ENCODE results near the gene C10orf105. TPM values are rescaled to one million over a fixed set of nuclear protein-coding genes. Genes with fewer than 3 reads are reported as not detected.

Gene C10orf105
- total and polyA plus RNA-seq, 2 of the 8 experiments (the other 6 are each of a cell fraction or from before 2014, with no cell fraction given): 0.71 to 0.73 TPM

- no peak overlapping the region for H2BK20ac ChIP-seq (ENCODE audit: low read length)
- H3K4ac ChIP-seq (replicated peaks; ENCODE audit: insufficient read length, low read depth, low read length): no peak overlapping the region
- no peaks in the 10 kb centered on the region for H4K20me1 ChIP-seq (replicated peaks in 1 of 2; ENCODE audit: control insufficient read depth in 1 of 2, insufficient read depth in 2 of 2, low read length in 2 of 2)
- POLR2A ChIA-PET (ENCODE audit: partially characterized antibody): no interaction called here
- no peaks in the 10 kb centered on the region for H3K23me2 ChIP-seq (ENCODE audit: low read depth, low read length)
- H2BK120ac ChIP-seq (replicated peaks; ENCODE audit: low read depth, low read length): no peak overlapping the region
- H3K4me1 ChIP-seq (replicated peaks in 1 of 4; ENCODE audit: control insufficient read depth in 3 of 4, insufficient read depth in 4 of 4, low read length in 3 of 4): no peaks in the 10 kb centered on the region; a peak in 1 of 7 replicates
- WGBS, 2 experiments (ENCODE audit: extremely low coverage in 1 of 2, insufficient coverage in 1 of 2, insufficient read length in 1 of 2, insufficient replicate concordance in 2 of 2, low coverage in 1 of 2, low lambda C conversion rate in 2 of 2, missing lambda C conversion rate in 1 of 2): 88% methylated on average over 10 of the region's 10 CpGs; no CpG with 5 or more reads in 1 of the 2 experiments
- FAIRE-seq: no peak
- no peaks in the 10 kb centered on the region for H3K9me3 ChIP-seq (ENCODE audit: insufficient read depth in 2 of 2, low read depth in 1 of 2, low read length in 1 of 2)
- no peak overlapping the region for H2BK12ac ChIP-seq (ENCODE audit: low read depth, low read length)
- no peak overlapping the region for H2BK5ac ChIP-seq (ENCODE audit: low read depth, low read length)
- TF ChIP-seq EGR1 (IDR thresholded peaks at IDR 0.05; ENCODE audit: borderline replicate concordance, low read depth, low read length): no peak
- TF ChIP-seq USF2 (IDR thresholded peaks at IDR 0.05; ENCODE audit: low read length): no peak
- TF ChIP-seq ATF2 (IDR thresholded peaks at IDR 0.05; ENCODE audit: low read length): no peak
- no peak for TF ChIP-seq KDM4A (IDR thresholded peaks at IDR 0.05; ENCODE audit: low read depth, low read length, severe bottlenecking)
- no peak for TF ChIP-seq BCL11A (IDR thresholded peaks at IDR 0.05; ENCODE audit: low read depth in 2 of 2, low read length in 2 of 2)
- TF ChIP-seq TBP (IDR thresholded peaks at IDR 0.05; ENCODE audit: low read depth, low read length): no peak
- TF ChIP-seq NRF1 (IDR thresholded peaks at IDR 0.05; ENCODE audit: low read depth, low read length): no peak
- TF ChIP-seq POLR2A (IDR thresholded peaks at IDR 0.05; ENCODE audit: control extremely low read depth in 1 of 2, low read depth in 2 of 2, low read length in 2 of 2): no peak
- TF ChIP-seq CEBPB (IDR thresholded peaks at IDR 0.05; ENCODE audit: low read depth, low read length): no peak
- TF ChIP-seq E2F6 (IDR thresholded peaks at IDR 0.05): no peak
- H3K36me3 ChIP-seq (ENCODE audit: control insufficient read depth in 2 of 4, insufficient read depth in 4 of 4, low read length in 3 of 4): no peaks in the 10 kb centered on the region
- no peak overlapping the region for H3K4me3 ChIP-seq (ENCODE audit: extremely low read depth in 1 of 4, insufficient read depth in 2 of 4, low read depth in 3 of 4, low read length in 4 of 4)
- CTCF ChIA-PET (ENCODE audit: partially characterized antibody): interaction anchor here (0.9 to 6.6 kb wide), 8 partner anchors 14 to 364 kb away, joined by 3 to 52 read pairs (median 3); partner anchors contain the start of genes SLC29A3 and VSIR
- no peak overlapping the region for H3K23ac ChIP-seq (ENCODE audit: insufficient read length)
- no peak for DNase-seq (ENCODE audit: low read depth in 1 of 2, low spot score in 2 of 2)
- no peaks in the 10 kb centered on the region for H3K79me2 ChIP-seq (ENCODE audit: control insufficient read depth in 1 of 2, insufficient read depth in 2 of 2, low read length in 2 of 2)
- H3K56ac ChIP-seq (replicated peaks; ENCODE audit: insufficient read length, low read depth, low read length): no peak overlapping the region
- no peak overlapping the region for H2AFZ ChIP-seq (ENCODE audit: low read length)
- H3K27ac ChIP-seq (ENCODE audit: low read depth, low read length): no peak overlapping the region
- no peak overlapping the region for H4K91ac ChIP-seq (replicated peaks; ENCODE audit: insufficient read length, low read length)
- no peak overlapping the region for H3K18ac ChIP-seq (ENCODE audit: extremely low read depth, low read length)
- no peak overlapping the region for H3K9ac ChIP-seq (replicated peaks in 1 of 4; ENCODE audit: extremely low read depth in 1 of 4, low read depth in 3 of 4, low read length in 3 of 4)
- no peaks in the 10 kb centered on the region for H3K79me1 ChIP-seq (ENCODE audit: low read depth, low read length)
- no peak overlapping the region for H3K14ac ChIP-seq (ENCODE audit: insufficient read length)
- no peak overlapping the region for H3K4me2 ChIP-seq (ENCODE audit: insufficient read depth in 1 of 2, low read depth in 2 of 2, low read length in 2 of 2)
- H4K8ac ChIP-seq (ENCODE audit: extremely low read depth, insufficient read depth, low read length): no peak overlapping the region
- H4K5ac ChIP-seq (ENCODE audit: insufficient read length, low read depth, low read length): no peak overlapping the region
- no peaks in the 10 kb centered on the region; a peak in 1 of 7 replicates for H3K27me3 ChIP-seq (replicated peaks in 1 of 4; ENCODE audit: control insufficient read depth in 3 of 4, extremely low read depth in 1 of 4, insufficient read depth in 3 of 4, low read length in 3 of 4)
- H2AK5ac ChIP-seq (ENCODE audit: low read depth, low read length): no peak overlapping the region
- H2BK15ac ChIP-seq (ENCODE audit: low read length): no peak overlapping the region
These were observed 41.3 kb downstream of the C10orf105 start for GRCh38 chr10:71678057-71678805.
